ENCODE results near the gene NTN3.
"Not testable (repeated sequence)": the region's sequence is repeated elsewhere in the genome, so short reads cannot be mapped to it uniquely, and the experiment has no call there.

The NTN3 gene

DNA sequence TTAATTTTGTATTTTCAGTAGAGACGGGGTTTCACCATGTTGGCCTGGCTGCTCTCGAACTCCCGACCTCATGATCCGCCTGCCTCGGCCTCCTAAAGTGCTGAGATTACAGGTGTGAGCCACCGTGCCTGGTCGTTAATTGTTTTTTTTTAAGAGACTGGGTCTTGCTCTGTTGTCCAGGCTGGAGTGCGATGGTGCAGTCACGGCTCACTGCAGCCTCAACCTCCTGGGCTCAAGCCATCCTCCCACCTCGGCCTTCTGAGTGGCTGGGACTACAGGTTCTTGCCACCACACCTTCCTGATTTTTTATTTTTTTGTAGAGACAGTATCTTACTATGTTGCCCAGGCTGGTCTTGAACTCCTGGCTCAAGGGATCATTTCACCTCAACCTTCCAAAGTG, 8.9 kb downstream of the NTN3 start:
- not testable (repeated sequence) for DNase-seq (ENCODE audit: low read depth)

DNA sequence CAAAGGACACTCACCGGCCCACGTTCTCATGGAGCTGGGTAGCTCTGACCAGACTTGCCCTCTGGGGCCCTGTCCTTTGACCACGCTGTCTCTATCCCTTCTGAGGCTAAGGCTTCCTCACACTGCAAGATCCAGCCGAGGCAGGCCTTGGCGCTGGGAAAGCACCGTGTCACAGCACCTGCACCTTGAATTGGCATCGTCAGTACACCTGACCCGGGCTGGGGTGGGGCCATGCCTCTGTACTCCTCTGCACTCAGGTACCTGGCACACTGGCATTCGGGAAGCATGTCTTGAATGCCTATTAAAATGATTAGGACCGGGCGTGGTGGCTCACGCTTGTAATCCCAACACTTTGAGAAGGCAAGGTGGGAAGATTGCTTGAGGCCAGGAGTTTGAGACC, 9.9 kb downstream of the NTN3 start:
- DNase-seq (ENCODE audit: low read depth), result no peak

DNA sequence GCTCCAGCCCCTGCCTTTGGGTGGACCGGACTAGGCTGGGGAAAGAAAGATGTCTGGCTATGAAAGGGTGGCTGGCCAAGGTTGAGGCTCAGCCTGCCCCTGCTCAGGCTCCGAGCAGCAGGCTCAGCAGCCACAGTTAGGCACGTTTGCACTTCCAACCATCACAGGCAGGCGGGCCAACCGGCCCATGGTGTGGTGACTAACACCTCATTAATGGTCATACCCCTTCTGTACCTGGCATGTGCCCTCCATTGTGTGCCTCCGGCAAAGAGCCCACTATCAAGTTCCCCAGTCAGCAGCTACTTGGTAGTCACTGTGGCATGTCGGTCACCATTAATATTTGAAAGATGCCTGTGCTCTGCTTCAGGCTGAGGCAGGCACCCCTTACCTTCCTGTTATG, 10.6 kb downstream of the NTN3 start:
- DNase-seq (ENCODE audit: low read depth), result no peak

DNA sequence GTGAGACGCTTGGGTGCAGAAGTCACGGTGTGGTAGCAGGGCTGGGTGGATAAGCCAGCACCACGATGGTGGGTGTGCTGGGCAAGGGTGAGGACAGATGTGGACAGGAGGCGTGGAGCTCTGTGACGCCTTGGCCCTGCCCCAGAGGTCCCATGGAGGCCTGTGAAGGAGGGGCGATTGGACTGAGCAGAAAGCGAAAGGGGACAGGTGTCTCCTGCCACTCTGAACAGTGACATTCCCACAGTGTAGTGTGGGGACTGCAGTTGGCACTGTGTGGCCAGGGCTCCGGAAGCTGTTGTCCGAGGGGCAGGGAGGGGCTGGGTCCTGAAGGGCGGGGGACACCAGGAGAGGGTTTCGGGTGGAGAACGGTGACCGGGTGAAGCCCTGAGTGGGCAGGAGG, 11.2 kb downstream of the NTN3 start:
- DNase-seq (ENCODE audit: low read depth), result no peak

DNA sequence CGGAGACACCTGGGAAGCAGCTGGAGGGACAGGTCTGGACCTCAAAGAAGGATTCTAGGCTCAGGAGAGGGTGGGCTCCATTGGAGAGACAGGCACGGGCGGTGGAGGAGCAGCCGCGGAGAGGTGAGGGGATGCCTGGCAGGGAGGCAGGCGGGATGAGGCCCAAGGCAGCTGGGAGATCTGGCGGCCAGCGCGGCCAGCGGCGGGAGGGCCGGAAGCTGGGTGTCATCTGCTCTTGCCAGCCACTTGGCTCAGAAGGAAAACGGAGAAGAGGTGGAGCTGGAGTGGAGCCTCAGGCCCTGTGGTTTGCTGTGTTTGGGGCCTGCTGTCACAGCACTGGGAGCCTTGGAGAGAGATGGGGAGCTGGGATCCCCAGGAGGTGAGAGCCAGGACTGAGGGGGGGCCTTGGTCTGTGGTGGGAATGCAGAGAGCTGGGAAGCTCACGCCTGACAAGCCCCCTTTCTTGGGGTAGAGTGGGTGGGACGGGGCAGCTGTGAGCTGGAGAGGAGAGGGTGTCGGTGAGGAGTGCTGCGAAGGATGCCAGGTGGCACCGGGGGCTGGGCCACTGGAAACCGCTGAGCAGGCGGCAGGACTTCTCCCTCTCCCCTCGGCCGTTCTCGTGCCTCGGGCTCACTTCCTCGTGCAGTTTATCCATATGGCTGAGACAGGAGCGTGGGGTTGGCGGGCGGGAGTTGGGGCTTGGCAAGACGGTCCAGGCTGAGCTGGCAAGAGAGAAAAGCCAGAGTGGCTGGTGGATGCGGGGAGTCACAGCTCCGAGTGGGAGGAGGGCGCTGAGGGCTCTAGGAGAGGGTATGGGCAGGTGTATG, 11.8 kb downstream of the NTN3 start:
- DNase-seq (ENCODE audit: low read depth), result no peak

DNA sequence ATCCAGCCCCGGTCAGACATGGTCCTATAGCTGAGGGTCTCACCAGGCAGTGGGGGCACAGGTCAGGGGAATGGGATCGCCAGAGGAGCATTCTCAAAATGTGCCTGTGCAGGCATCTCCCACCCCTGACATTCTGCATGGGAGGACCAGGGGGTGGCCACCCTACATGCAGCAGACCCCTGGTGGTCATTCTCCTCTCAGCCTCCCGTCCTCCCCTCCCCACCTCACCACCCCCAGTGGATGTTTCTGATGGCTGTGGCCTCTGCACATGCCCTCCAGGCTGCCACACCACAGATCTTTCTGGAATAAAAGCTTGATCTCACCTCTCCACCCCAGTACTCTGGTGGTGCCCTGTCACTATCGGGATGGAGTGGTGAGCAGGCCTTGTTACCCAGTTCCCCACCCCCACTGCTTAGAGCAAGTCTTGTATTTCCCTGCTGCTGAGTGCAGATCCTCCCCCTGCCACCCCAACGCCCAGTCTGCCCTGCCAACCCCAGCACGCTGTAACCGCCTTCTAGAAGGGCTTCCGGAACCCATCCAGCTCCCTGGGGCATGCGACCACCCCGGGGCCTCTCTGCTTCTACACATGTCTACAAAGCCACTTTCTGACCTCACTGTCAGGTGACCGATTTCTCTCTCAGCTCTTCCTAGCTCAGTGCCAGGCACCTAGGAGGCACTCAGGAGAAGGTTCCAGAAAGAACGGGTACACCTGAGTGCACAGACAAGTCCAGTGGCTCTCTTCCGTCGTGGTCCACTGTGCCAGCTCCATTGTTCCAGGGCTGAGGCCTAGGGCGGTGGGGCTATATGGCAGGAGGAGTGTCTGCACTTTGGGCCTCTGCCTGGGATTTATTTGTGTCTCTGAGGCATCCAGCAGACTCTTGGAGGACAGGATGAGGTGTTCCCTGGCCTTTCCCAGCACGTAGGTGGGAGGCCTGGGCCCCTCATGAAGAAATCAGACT, 13.1 kb downstream of the NTN3 start:
- DNase-seq (ENCODE audit: low read depth), result no peak

DNA sequence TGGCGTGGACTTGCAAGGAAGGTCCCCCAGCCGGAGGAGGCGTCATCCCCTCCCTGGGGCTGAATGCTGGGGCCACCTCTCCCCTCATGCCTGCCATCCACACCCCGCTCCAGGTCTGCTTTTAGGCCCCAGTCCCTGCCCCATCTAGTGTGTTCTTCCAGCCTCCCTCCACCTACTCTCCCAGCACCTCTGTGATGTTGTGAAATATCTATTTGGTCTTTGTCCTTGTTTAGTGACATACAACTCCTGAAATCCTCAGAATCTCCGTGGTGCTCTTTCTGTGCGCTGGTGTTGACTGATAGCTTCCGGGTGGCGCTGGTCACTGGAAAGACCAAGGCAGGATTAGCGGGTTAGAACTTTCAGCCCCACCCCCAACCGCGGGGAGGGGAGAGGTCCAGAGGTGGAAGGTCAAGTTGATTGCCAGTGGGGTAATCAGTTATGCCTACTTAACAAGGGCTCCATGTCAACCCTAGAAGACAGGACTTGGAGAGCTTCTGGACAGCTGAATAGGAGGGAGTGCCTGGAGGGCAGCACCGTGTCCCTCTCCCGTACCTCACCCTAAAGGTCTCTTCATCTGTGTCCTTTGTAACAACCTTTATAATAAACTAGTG, 13.9 kb downstream of the NTN3 start:
- DNase-seq (ENCODE audit: low read depth), result no peak

DNA sequence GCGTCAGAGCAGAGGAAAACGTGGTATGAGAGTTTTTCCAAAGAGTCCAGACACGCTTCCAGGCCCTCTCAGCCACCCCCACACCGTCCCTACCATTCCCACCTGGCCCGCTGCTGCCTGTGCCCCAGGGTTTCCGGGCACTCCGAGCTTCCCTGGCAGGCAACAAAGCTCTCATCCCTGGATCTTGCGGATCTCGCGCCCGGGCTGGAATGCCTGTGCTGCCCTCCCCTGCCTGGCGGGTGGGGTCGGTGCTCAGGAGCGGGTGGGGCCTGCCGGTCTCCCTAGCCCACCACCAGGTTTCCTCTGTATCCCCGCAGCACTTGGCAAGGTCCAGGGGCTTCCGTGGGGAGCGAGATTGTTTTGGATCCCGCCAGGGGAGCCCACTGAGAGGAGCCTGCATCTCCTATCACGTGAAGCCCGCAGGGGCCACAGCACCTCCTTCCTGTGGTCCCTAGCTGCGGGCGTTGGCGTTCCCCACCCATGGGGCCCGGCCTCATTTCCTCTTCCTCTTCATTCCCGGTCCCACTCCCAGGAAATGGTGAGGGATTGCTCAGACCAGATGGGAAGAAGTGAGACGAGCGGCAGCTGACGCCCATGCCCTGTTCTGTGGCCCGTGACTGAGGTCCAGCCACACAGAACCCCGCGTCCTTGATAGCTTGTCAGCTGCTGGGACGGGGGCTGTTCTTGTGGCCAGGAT, 14.9 kb downstream of the NTN3 start:
- DNase-seq (ENCODE audit: low read depth), result no peak

DNA sequence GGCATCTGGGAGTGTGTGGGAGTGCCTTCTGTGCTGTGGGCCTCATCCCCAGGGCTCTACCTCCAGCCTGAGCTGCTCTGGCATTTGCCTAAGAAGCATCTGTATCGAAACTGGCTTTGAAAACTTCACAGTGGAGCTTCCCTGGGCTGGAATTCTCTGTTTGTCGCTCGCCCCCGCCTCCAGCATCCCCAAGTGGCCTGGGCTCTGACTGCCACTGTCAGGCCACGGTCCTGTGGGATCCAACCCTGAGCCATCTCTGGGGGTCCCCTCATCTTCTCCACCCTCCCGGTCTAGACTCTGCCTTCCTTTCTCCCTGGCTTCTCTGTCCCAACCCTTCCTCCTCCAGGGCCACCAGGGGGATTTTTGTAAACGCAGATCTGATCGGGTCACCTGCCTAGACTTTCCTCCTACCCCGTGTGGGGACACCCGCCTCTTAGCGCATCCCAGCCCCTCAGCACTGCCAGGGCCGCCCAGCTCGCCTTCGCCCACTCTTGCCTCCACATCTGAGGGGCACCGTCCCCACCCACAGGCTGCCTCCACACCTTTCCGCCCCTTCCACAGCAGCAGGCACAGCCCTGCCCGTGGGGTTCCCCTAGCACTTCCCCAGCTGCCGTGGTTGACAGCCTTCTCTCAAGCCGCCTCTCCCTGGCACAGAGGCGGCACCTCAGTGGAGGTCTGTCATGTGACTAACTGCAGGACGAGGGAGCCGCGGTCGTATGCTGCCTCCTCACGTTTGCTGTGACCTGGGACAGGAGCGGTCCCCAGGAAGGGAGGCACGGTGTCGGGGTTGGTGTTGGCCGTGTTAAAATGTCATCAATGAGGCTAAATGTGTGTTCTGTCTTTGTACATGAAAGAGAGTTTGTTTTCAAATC, 15.8 kb downstream of the NTN3 start:
- peak; percentile 69 for DNase-seq (ENCODE audit: low read depth)

DNA sequence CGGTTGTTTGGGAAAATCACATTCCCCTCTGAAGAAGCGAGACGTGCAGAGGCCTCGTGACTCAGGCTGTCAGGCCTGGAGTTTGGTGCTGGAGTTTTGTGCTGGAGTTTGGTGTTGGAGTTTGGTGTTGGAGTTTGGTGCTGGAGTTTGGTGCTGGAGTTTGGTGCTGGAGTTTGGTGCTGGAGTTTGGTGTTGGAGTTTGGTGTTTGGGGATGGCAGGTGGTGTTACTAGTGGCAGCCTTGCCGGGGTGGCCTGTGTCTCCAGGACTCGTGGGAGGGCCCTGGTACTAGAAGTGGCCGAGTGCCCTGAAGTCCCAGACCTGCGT, 16.4 kb downstream of the NTN3 start:
- DNase-seq (ENCODE audit: low read depth), result no peak

DNA sequence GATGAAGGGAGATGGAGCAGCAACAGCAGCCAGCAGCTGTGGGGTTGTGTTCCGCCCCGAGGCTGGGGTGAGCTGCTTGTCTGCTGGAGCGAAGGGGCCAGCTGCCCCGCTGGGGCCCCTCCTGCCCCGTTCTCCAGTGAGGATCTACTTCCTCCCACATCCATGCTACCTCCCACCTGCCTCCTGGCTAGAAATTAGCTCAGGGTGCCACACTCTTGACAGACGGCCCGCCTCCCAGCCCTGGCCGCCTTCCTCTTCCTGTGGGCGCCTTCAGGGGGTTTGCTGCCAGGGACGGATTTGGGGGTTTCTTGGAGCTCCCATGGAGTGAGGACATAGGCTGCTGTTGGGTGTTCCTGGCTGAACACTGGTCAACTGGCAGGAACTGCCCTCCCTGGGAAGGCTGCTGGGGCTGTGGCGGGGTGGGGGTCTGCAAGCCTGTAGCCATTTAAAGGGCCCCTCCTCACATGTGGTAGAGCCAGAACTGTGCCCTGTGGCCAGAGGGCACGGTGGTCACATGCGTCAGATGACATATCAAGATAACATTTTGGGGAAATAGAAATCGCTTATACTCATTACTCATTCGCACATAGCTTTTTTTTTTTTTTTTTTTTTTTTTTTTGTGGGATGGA, 16.9 kb downstream of the NTN3 start:
- no peak for DNase-seq (ENCODE audit: low read depth)

DNA sequence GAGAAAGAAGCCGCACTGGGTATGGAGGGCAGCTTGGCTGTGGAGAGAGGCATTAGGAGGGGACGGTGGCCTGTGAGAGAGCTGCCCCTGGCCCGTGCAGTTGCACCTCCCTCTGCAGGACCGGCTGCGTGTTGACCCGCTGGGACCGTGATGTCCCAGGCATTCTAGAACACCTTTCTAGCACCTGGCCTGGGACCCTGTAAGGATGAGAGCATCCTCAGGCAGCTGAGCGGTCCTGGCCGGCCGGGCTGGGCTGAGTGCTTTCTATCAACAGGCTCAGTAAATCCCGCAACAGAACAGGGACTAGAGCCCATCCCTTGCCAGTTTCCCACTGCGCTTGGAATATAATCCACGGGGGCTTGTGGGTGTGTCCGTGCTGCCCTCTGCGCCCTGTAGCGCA, 18.5 kb downstream of the NTN3 start:
- DNase-seq (ENCODE audit: low read depth), result no peak

DNA sequence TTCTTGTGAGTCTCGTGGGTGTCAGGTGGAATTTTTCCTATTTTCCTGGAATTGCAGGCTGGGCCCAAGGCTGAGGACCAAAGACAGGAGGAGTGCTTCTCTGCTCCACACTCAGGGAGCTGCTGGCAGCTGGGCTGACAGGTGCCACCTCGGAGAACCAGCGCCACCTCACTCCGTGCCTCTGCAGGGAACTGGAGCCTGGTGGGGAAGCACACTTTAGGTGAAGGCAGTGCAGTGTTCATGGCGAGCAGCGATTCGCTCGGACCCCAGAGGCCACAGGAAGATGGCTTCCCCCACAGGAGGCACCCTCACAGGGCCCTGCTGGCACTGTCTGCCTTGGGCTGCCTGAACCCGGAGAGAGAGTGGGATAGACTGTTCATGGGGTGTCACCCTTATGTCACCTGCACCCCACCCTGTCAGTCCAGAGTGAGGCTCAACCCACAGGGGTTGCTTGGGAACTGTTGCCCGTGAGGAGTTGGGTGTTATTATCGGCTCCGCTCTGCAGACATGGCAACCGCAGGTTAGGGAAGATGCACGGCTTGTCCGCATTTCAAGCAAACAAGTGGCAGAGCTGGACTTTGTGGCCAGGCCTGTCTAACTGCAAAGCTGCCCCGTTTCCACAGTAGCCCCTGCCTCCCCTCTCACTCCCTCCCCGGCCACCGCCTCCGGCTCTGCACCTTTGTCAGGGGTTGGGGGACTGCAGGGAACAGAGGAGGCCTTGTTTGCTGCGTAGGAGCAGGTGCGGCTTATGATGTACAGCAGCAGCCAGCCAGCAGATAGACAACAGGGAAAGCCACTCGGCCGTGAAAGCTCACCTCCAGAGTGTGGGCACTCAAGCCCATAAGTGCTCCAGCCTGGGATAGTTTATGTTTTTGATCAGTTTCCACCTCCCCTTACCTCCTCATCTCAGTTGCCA, 19.4 kb downstream of the NTN3 start:
- no peak for DNase-seq (ENCODE audit: low read depth)

DNA sequence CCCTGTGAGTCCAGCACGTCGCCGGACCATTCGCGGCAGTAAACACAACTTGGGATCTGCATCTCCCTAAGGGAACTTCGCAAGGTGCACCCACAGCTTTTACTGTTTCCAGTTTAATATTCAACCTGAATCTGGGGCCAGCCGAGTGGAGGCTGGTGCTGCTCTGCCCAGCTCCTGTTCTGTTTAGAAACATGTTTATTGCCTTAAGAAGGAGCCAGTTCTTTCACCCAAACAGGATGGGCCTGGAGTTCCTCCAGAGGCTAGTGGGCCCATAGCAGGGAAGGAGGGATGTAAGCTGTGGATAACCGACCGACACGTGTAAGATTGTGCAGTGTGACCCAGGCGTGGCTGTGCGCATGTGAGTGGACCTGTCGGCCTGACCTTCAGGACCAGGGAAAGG, 21.2 kb downstream of the NTN3 start:
- no peak for DNase-seq (ENCODE audit: low read depth)

DNA sequence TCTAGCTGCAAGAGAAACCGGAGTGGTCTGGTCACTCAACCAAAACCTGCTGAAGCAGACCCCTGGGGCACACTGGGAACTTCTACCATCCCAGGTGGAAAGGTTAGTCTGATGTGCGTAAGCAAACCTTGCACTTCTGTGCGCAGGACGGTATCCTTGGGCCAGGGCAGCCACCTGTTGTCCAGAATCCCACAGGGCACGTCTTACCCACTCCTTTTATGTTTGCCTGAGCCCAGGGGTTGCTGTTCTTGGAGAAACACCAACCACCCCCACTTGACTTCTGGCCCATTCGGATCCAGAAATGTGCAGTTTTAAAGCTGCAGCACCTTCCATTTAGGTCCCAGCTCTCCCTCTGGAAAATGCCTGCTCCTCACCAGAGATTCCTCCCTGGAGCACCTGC, 22.5 kb downstream of the NTN3 start:
- DNase-seq (ENCODE audit: low read depth), result no peak

DNA sequence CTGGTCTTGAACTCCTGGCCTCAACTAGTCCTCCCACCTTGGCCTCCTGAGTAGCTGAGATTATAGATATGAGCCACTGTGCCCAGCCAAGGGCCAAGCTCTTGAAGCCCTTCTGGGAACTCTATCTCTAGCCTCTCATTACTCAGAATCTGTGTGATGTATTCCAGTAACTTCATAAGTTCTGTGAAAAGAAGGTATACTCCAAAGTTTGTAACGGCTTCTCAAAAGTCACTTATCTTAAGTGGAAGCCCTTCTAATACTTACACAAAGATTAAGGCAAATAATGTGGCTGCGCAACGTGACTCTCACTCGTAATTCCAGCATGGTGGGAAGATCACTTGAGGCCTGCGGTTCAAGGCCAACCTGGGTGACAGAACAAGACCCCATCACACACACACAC, 23.5 kb downstream of the NTN3 start:
- no peak for DNase-seq (ENCODE audit: low read depth)

DNA sequence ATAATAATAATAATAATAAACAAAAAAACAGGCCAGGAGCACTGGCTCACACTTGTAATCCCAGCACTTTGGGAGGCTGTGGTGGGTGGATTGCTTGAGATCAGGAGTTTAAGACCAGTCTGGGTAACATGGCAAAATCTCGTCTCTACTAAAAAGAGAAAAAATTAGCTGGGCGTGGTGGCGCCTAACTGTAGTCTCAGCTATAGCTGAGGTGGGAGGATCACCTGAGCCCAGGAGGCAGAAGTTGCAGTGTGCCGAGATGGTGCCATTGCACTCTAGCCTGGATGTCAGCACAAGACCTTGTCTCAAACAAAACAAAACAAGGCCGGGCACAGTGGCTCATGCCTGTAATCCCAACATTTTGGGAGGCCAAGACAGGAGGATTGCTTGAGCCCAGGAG, 23.9 kb downstream of the NTN3 start:
- DNase-seq (ENCODE audit: low read depth), result no peak

DNA sequence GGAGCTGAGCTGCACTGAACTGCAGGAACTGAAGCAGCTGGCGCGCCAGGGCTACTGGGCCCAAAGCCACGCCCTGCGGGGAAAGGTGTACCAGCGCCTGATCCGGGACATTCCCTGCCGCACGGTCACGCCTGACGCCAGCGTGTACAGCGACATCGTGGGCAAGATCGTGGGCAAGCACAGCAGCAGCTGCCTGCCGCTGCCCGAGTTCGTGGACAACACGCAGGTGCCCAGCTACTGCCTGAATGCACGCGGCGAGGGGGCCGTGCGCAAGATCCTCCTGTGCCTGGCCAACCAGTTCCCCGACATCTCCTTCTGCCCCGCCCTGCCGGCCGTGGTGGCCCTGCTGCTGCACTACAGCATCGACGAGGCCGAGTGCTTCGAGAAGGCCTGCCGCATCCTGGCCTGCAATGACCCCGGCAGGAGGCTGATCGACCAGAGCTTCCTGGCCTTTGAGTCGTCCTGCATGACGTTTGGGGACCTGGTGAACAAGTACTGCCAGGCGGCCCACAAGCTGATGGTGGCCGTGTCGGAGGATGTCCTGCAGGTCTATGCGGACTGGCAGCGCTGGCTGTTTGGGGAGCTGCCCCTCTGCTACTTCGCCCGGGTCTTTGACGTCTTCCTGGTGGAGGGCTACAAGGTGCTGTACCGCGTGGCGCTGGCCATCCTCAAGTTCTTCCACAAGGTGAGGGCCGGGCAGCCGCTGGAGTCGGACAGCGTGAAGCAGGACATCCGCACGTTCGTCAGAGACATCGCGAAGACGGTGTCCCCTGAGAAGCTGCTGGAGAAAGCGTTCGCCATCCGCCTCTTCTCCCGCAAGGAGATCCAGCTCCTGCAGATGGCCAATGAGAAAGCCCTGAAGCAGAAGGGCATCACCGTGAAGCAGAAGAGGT, 25.4 kb downstream of the NTN3 start:
- no peak for DNase-seq (ENCODE audit: low read depth)

All from activated T-cell treated with anti-CD3 and anti-CD28 coated beads for 1 hour (primary cell).